NCI-H2029 (cell line): ENCODE measurements around the gene EPHB3.
"Not testable (repeated sequence)": the region's sequence is repeated elsewhere in the genome, so short reads cannot be mapped to it uniquely, and the experiment has no call there.

Experiments used
- DNase-seq: peaks from one replicate; lab custom pipeline; 2025; lab: John Stamatoyannopoulos, UW

Gene EPHB3

GRCh38 chr3:184600685-184601377 lies 39.2 kb downstream of the EPHB3 start:
- no peak for DNase-seq

GRCh38 chr3:184601576-184602371 lies 40.2 kb downstream of the EPHB3 start:
- DNase-seq, result no peak

- no peak for DNase-seq
These were observed 41.0 kb downstream of the EPHB3 start for GRCh38 chr3:184602372-184603150.

- DNase-seq, result no peak
These were observed 41.8 kb downstream of the EPHB3 start for GRCh38 chr3:184603151-184604030.

- DNase-seq, result no peak
These were observed 42.5 kb downstream of the EPHB3 start for GRCh38 chr3:184604039-184604601.

- no peak for DNase-seq
These were observed 43.2 kb downstream of the EPHB3 start for GRCh38 chr3:184604615-184605290.

GRCh38 chr3:184608209-184608608 lies 46.6 kb downstream of the EPHB3 start:
- DNase-seq, result no peak

GRCh38 chr3:184609476-184610244 lies 48.1 kb downstream of the EPHB3 start:
- no peak for DNase-seq

GRCh38 chr3:184610245-184610871 lies 48.8 kb downstream of the EPHB3 start:
- DNase-seq, result no peak

GRCh38 chr3:184611607-184612281 lies 50.2 kb downstream of the EPHB3 start:
- no peak for DNase-seq

GRCh38 chr3:184615396-184615795 lies 53.8 kb downstream of the EPHB3 start:
- DNase-seq, result no peak

GRCh38 chr3:184616436-184616835 lies 54.9 kb downstream of the EPHB3 start:
- DNase-seq, result no peak

- DNase-seq, result not testable (repeated sequence)
These were observed 55.7 kb downstream of the EPHB3 start for GRCh38 chr3:184617306-184617705.

- DNase-seq, result no peak
These were observed 57.2 kb downstream of the EPHB3 start for GRCh38 chr3:184618811-184619210.

GRCh38 chr3:184619369-184619768 lies 57.8 kb downstream of the EPHB3 start:
- no peak for DNase-seq

GRCh38 chr3:184619787-184620430 lies 58.3 kb downstream of the EPHB3 start:
- DNase-seq, result no peak

- no peak for DNase-seq
These were observed 59.0 kb downstream of the EPHB3 start for GRCh38 chr3:184620475-184621119.

GRCh38 chr3:184622156-184622555 lies 60.6 kb downstream of the EPHB3 start:
- DNase-seq, result not testable (repeated sequence)
